NCI-H1417 (cell line): ENCODE results near the gene ANKLE2.

Source experiments
- DNase-seq, 3 experiments: peaks; one replicate each; lab custom pipeline; 2025; lab: John Stamatoyannopoulos, UW

ANKLE2 gene

DNA sequence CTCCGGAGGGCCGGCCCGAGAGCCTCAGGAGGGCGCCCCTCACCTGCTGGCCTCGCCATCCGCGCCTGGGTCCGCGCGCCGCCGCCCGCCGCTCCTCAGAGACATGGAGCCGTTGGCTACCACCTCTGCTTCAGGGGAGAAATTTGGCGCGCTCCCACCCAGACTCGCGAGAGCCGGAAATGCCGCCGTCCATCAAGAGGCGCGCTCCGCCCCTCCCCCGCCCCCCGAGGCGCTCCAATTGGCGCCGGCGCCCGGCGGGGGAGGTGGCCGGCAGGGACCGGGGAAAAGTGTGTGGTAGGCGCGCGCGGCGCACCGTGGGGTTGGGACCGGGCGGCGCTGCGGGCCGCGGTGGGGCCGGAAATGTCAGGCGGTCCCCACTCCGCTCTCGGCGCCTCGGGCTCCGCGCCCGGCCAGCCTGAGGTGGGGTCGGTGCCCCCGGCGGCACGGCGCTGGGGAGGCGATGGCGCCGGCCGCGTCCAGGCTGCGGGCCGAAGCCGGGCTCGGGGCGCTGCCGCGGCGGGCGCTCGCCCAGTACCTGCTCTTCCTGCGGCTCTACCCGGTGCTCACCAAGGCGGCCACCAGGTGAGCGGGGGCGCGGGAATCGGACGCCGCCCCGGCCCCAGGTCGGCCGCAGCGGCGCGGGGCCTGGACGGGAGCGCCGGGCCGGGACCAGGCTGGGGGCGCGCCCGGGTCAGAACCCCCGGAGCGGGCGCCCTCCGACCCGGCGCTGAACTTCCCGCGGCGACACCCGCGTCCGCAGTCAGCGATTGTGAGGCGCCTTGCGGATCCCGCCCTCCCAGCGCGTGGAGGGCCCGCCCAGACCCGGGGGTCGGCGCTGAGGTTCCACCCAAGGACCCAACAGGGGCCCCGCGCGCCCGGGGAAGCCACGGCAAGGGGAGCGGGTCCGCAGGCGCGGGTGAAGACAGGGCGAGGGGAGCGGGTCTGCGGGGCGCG is 74.1 kb downstream of the ANKLE2 start, which contains the start of the genes POLE and PXMP2:
TSS of gene POLE (minus strand) at position 132 of the 954 bp plus-strand sequence. CDS start at position 105, 27 bp downstream.
TSS of gene PXMP2 (plus strand) at position 377 of the 954 bp plus-strand sequence. CDS start at position 461, 84 bp downstream.
- peak; percentile 98 to 99 (median 98) for DNase-seq

DNA sequence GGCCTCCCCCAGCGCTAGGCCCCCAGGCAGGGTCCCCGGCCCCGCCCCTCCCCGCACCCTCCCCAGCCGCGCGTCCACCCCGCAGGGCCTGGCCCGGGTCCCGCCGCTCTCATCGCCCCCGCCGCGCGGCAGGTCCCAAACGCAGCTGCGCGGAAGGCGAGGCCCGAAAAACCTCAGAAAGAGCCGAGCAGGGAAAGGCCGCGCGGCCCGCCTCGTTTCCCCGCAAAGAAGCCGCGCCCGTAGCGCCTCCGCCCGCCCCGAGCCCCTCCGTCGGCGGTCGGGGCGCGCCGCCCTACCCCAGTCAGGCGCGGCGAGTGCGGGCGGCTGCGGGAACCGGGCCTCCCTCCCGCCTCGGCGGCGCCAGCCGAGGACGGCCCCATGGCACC is 74.8 kb downstream of the ANKLE2 start:
- peak; percentile 53 to 96 (median 77) for DNase-seq

DNA sequence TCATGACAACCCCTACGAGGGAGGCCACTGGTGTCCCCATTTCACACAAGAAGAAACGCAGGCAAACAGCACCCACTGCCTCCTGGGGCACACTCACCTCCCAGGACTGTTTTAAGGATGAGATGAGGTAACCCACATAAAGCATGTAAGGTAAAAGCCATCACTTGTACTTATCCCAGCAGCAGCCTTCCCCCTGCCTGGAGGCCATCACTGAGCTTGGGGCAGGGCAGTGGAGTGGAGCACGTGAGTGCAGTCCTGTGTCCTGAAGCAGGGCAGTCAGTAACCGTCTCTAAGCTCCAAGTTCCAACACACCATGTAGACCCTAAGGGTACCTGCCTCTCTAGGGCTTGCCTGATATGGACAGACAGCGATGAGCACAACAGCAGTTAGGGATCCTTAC is 76.2 kb downstream of the ANKLE2 start:
- no peak for DNase-seq

DNA sequence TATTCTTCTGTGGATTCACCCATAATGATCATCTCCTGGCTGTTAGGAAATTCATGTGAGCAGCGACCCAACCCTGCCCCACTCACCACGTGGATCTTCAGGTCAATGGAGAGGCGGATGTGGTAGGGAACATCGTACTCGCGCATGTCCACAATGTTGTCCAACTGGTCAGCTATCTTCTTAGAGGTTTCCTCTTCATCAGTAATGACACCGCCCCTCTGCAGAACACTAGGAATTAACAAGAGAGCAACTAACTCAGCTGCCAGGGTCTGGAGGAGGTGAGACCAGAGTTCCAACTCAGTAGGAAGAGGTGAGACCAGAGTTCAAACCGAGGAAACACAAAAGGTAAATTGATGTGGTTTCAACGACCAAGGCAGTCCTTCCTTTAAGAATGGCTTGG is 84.1 kb downstream of the ANKLE2 start:
- no peak for DNase-seq

DNA sequence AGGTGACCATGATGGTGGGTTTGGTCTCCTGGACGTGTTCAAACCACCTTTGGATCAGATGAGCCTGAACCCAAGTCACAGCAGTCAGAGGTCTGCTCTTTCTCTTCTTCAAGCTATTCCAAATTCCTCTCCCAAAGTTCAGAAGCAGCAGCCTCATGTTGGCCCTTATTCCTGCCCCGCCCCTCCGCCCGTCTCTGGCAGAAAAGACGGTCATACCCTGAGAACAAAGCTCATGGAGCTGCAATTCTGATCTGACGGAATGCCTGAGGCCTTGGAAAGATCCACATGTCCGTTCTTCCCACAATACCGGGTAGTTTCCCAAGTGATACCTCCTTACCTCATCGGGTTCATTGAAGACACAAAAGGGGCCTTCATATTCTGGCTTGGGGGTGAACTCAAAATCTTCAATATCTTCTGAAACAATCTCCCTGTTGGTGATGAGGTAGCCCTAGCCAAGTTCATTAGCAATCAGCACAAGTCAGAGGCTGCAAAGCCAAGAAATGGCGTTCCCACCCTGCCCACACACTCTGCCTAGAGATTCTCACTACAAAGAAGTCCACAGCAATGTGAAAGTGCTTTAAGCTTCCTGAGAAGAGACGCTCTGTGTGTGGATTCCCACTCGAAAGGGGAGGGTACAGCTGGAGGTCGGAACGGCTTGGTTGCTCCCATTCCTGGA is 85.7 kb downstream of the ANKLE2 start:
- no peak for DNase-seq
